ENCODE data around the gene UQCC2.

Gene UQCC2

GRCh38 chr6:33742837-33743236 is 31.3 kb upstream of the UQCC2 start:
- no peak for DNase-seq

- DNase-seq = no peak
Observed at GRCh38 chr6:33742092-33742491, 30.6 kb upstream of the UQCC2 start.

GRCh38 chr6:33740794-33741193 is 29.3 kb upstream of the UQCC2 start:
- no peak for DNase-seq

- no peak for DNase-seq
Observed at GRCh38 chr6:33740204-33740608, 28.7 kb upstream of the UQCC2 start.

- no peak for DNase-seq
Observed at GRCh38 chr6:33739571-33739970, 28.1 kb upstream of the UQCC2 start.

- DNase-seq = no peak
Observed at GRCh38 chr6:33738879-33739278, 27.4 kb upstream of the UQCC2 start.

- no peak for DNase-seq
Observed at GRCh38 chr6:33738153-33738552, 26.7 kb upstream of the UQCC2 start.

- no peak for DNase-seq
Observed at GRCh38 chr6:33737267-33738026, 25.9 kb upstream of the UQCC2 start.

GRCh38 chr6:33735216-33735615 is 23.7 kb upstream of the UQCC2 start:
- DNase-seq = no peak

- DNase-seq = no peak
Observed at GRCh38 chr6:33733709-33734007, 22.2 kb upstream of the UQCC2 start.

- DNase-seq = no peak
Observed at GRCh38 chr6:33732817-33733708, 21.6 kb upstream of the UQCC2 start.

- DNase-seq = no peak
Observed at GRCh38 chr6:33732385-33732784, 20.9 kb upstream of the UQCC2 start.

- DNase-seq = no peak
Observed at GRCh38 chr6:33731751-33732282, 20.3 kb upstream of the UQCC2 start.

GRCh38 chr6:33731035-33731434 is 19.5 kb upstream of the UQCC2 start:
- no peak for DNase-seq

GRCh38 chr6:33730611-33731010 is 19.1 kb upstream of the UQCC2 start:
- no peak for DNase-seq

GRCh38 chr6:33729059-33729458 is 17.6 kb upstream of the UQCC2 start:
- DNase-seq = no peak

GRCh38 chr6:33728438-33728837 is 16.9 kb upstream of the UQCC2 start:
- no peak for DNase-seq

- DNase-seq = no peak
Observed at GRCh38 chr6:33727932-33728331, 16.4 kb upstream of the UQCC2 start.

- no peak for DNase-seq
Observed at GRCh38 chr6:33727126-33727525, 15.6 kb upstream of the UQCC2 start.

GRCh38 chr6:33726696-33727095 is 15.2 kb upstream of the UQCC2 start:
- no peak for DNase-seq

- no peak for DNase-seq
Observed at GRCh38 chr6:33725891-33726673, 14.6 kb upstream of the UQCC2 start.

- DNase-seq = no peak
Observed at GRCh38 chr6:33725222-33725621, 13.7 kb upstream of the UQCC2 start.
